Eye (tissue), 1 donor: Measurements from ENCODE around the gene HRH2.
"Not testable (repeated sequence)": the region's sequence is repeated elsewhere in the genome, so short reads cannot be mapped to it uniquely, and the experiment has no call there.

Source experiments
- DNase-seq: peaks from one replicate; pipeline ENCODE4 v3.0.0-alpha.2; 2015

The HRH2 gene, protein sequence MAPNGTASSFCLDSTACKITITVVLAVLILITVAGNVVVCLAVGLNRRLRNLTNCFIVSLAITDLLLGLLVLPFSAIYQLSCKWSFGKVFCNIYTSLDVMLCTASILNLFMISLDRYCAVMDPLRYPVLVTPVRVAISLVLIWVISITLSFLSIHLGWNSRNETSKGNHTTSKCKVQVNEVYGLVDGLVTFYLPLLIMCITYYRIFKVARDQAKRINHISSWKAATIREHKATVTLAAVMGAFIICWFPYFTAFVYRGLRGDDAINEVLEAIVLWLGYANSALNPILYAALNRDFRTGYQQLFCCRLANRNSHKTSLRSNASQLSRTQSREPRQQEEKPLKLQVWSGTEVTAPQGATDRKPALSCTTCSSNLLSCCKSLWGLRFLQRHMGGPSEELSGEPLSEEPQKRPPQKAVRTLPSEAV

DNA sequence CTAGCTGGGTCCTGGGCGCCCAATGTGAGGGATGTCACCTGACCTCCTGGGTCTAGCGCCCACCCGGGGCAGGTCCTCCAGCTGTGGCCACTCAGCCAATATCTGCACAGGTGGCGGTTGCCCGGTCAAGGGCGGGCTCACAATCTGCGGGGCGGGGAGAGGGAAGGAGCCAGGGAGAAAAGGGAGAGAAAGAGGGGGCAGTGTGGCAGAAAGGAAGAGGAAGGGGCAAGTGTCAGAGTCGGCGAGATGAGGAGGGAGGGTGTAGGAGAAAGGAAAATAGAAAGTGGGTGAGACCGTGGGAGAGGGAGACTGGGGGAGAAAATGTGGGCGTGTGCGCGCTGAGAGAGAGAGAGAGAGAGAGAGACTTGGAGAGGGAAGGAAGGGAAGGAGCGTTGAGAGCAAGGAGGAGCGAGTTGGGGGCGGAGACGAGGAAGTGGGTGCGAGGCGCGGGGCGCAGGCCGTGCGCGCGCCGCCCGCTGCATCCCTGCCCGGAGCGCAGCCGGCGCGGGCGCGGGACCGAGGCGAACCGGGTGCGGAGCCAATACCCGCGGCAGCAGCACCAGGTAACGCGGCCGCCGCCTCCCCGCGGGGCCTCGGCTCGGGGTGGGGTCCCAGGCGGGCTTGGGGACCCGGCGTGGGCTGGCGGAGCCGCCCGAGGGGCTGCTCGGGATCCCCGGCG, at the start of gene HRH2:
HRH2 (plus strand) TSS at position 479 of the 679 bp plus-strand sequence. CDS start 25,163 bp downstream, outside the sequence.
- peak; percentile 67 for DNase-seq

DNA sequence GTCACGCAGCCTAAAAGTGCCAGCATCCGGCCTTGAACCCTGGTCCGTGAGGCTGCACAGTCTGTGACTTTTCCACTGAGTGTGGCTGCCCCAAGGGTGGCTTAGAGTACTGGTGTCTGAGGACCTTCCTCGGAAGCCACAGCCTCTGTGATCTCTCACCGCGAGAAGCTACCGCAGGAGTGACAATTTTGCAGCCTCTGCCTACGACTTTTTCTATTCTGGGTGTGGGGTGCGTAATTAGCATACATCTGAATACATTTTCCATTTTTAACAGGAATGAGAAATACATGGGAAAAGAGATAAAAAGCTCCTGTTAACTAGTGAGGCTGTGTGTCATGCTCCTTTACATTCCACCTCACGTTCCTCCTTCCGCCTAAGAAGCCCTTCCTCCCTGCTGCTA, 48.3 kb upstream of the HRH2 start:
- DNase-seq = no peak

DNA sequence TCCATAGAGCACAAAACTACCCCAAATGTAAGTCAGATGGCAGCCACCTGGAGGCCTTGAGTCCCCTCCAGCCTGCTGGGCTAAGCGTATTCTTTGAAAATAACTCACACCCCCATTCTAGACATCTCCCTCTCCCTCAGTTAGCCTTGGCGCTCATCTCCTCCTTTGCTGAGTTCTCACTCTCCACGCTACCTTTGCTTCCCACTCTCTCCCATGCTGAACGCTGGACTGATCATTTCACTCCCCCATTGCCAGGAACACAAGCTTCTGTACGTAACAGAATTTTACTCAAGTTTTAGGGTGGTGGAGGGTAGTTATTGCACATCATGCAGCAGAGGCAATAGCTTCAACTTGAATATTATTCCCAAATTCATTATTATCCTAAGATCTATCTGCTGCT, 47.5 kb upstream of the HRH2 start:
- DNase-seq = no peak

DNA sequence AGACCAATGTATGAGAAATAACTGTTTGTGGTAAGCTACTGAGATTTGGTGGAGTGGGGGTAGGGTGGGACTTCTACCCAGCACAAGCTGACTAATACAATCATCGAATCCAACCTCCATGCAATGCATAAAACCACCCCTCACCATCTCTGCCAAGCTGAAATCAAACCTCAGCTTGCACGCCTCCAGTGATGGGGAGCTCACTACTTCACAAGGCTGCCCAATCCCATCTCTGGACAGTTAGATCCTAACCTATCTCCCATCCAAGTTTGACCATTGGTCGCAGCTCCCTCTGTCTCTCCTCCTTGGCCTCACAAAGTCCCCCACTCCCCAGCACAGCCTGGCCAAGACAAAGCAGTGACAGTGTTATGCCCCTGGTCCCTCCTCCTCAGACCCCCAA, 47.0 kb upstream of the HRH2 start:
- no peak for DNase-seq

DNA sequence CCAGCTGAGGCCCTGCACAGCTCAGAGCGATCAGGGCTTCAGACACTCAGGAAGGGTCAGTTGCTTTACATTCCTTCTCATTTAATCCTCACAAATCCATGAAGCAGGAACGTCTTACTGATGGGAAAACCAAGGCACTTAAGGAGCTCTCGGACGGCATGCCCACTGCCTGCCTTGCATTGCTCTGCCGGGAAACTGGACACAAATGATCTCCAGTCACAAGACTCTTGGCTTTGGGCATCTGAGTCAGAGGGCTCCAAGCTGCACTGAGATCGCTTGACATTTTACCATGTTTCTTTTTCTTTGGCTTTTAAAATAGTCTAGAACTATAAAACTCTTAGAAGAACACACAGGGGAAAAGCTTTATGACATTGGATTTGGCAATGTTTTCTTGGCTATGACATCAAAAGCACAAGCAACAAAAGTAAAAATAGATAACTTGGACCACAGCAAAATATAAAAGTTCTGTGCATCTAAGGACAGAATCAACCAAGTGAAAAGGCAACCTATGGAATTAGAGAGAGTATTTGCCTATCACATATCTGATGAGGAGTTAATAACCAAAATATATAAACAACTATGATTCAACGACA, 43.6 kb upstream of the HRH2 start:
- no peak for DNase-seq

DNA sequence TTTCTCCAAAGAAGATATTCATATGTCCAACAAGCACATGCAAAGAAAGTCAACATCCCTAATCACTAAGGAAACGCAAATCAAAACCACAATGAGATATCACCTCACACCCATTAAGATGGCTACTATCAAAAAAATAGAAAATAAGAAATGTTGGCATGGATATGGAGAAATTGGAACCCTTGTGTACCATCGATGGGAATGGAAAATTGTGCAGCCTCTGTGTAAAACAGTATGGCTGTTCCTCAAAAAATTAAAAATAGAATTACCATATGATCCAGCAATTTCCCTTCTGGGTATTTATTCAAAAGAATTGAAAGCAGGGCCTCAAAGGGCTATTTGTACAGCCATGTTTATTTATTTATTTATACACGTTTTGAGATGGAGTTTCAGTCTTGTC, 43.0 kb upstream of the HRH2 start:
- no peak for DNase-seq

DNA sequence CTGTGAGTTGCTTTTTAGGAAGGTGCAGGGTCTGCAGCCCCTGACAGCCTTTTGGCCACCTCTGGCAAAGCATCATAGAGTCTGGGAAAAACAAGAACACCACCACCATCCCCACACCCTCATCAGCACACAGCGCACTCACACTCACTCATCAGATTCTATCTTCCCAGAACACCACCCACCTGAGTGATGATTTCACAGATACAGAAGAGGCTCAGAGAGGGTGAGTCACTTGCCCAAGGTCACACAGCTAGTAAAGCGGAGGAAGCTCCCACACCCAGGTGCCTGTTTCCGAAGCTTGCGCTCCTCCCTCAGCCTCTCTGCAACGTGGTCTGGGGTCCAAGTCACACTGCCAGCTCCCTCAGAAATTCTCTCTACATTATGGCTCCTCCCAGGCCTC, 41.8 kb upstream of the HRH2 start:
- no peak for DNase-seq

DNA sequence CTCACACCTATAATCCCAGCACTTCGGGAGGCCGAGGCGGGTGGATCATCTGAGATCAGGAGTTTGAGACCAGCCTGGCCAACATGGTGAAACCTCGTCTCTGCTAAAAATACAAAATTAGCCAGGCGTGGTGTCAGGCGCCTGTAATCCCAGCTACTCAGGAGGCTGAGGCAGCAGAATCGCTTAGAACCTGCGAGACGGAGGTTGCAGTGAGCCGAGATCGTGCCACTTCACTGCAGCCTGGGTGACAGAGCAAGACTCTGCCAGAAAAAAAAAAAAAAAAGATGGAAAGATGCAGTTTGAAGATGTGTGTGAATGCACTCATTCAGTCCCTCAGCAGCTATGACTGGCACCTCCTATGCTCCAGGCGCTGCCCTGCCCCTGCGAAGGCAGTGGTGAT, 41.3 kb upstream of the HRH2 start:
- not testable (repeated sequence) for DNase-seq

DNA sequence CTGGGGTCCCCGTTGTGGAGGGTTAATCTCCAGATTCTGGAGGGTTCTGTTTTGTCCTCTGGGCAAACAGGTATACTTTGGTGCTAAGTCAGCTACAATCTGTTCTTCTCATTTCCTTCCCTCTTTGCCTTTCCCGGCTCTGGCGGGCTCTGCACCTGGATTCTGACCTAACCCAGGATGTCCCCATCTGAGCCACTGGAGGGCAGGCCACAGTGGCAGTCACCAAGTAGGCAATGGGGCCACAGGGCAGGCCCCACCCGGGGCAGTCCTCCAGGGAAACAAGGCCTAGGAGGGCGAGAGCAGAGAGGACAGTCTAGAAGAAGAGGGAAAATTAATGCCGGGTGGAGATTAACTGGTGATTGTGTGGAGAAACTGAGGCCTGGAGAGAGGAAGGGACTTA, 40.4 kb upstream of the HRH2 start:
- DNase-seq = no peak

DNA sequence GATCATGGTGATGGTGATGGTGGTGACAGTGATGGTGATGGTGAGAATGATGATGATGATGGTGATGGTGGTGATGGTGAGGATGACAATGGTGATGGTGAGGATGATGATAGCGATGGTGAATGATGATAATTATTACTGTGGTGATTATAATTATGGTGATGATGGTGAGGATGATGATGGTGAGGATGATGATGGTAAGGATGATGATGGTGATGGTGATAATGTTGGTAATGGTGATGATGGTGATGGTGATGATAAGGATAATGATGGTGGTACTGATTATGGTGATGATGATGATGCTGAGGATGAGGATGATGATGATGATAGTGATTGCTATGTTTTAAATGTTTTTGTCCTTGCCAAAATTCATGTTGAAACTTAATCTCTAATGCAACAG, 37.3 kb upstream of the HRH2 start:
- no peak for DNase-seq

DNA sequence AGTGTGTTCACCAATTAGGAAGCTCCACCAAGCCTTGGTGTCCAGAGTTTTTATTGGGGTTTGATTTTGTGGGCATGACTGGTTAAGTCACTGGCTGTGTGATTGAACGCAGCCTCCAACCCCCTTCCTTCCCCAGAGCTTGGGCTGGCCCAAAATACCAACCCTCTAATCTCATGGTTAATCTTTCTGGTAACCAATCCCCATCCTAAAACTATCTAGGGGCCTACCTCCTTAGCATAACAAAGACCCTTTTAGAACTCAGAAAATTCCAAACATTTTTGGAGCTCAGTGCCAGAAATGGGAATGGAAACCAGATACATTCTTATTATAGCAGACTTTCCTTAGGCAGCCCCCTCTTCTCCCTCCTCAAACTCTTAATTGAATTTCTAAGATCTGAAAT, 35.9 kb upstream of the HRH2 start:
- peak; percentile 32 for DNase-seq

DNA sequence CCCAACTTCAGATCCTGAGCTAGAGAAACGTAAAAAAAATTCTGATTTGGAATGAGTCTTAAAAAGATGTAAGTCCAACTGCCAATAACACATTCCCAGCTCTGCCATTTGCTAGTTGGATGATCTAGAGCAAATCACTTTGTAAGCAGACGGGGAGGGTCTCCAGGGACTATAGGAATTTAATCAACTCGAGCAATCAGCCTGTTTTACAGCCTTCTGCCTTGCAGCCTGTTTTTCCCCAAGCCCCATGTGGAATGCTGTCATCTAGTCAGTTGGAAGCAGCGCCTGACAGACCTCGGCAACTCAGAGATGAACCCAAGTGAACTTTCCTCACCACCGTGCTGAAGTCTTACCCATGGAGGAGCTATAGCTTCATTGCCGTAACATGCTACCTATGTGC, 34.8 kb upstream of the HRH2 start:
- peak; percentile 38 for DNase-seq

DNA sequence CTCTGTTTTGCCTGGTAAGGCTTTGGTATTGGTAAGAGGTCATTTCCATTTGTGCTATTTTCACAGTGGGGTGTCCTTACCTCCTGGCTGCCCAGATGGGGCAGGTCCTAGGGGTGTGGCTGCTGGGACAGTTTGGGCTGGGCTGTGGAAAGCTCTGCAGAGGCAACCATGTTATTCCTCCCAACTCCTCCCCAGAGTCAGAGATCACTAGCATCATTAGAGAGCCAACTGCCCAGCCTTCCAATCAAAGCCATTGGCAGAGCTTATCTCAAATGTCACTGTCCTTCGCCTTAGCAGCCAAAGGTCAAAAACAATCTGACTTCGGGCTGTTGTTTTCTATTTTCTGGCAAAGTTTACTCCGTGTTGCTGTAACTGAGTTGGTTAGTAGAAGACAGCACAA, 33.6 kb upstream of the HRH2 start:
- DNase-seq = no peak

DNA sequence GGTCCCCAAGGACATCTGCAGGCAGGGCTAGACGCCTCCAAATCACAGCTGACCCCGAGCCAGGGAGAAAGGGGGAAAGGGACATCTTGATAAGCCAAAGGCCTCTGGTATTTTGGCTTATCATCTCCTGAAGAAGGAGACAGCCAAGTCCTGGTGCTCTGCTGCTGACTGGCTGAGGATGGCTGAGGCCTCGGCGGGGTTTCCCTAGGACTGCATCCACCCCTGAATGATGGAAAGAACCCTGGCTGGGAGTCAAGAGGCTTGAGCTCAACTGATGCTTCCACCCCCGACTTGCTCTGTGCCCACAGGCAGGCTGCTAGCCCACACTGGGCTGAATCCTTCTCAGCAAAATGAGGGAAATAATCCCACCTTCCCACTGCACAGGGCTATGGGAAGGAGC, 30.9 kb upstream of the HRH2 start:
- DNase-seq = no peak

DNA sequence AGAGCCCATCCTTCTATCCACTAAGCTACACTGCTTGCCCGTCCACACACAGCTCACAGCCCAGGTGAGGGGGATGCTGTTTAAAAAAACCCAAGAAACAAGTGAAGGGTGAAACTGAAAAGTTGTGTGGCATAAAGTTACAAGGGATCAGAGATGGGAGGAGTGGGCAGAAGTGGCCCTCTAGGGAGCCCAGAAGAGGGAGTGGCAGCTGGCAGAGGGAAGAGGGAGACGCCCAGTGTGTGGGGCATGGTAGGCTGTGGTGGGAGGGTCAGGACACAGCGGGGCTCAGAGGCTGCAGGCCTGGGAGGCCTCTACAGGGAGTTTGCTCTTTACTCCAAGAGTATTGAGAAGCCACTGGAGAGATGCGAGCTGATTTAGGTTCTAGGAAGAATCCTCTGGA, 30.1 kb upstream of the HRH2 start:
- DNase-seq = no peak

DNA sequence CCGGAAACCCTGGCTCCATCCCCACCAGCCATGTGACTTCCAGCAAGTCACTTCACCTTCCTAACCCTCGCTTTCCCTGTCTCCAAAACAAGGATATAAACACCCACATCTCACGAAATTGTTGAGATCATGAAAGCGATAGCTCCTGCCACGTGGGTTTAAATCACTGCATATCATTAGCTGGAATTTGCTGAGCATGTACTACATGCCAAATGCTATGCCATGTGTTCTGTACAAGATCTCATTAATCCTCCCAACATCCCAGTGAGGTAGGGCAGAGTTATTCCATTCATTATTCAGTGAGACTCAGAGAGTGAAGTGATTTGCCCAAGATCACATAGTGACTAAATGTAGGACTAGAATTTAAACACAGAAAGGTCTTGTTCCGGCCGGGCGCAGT, 29.2 kb upstream of the HRH2 start:
- no peak for DNase-seq

DNA sequence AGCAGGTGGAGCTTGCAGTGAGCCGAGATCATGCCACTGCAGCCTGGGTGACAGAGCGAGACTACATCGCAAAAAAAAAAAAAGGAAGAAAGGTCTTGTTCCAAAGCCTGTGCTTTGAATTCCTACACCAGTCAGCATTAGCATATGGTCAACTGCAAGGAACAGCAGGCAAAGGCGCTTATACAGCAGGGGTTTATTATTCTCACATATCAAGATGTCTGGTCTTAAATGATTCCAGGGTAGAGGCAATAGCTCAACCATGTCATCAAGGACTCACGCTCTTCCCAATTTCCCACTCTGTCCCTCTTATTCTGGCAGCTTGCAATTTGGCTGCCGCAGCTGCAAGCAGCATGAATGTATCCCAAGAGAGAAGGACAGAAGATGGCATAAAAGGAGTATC, 28.6 kb upstream of the HRH2 start:
- no peak for DNase-seq

DNA sequence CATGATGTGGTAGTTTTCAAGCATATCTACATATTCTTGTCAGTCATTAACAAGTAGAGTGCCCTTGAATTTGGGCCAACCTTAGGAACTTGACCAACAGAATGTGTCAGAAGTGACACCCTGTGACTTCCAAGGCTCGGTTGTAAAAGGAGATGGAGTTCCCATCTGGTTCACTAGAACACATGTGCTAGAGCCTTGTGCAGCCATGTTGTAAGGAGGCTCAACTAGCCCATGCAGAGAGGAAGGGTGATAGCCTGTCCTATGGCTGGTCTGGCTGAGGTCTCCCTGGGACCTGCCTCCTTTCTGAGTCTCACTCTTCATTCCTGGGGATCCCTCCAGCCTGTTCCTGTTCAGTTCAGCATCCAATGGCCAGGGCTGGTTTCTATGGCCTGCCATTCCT, 28.1 kb upstream of the HRH2 start:
- DNase-seq = no peak

DNA sequence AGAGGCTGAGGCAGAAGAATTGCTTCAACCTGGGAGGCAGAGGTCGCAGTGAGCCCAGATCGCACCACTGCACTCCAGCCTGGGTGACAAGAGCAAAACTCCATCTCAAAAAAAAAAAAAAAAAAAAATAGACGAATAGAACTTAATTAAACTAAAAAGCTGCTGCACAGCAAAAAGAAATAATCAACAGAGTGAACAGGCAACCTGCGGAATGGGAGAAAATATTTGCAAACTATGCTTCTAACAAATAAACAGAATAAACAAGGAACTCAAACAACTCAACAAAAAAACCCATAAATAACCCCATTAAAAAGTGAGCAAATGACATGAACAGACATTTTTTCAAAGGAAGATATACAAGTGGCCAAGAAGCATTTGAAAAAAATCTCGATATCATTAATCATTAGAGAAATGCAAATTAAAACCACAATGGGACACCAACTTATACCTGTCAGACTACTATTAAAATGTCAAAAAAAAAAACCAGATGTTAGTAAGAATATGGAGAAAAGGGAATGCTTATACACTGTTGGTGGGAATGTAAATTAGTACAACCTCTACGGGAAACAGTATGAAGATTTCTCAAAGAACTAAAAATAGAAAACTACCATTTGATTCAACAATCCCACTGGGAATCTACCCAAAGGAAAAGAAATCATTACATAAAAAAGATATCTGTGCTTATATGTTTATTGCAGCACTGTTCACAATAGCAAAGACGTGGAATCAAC, 21.9 kb upstream of the HRH2 start:
- DNase-seq = no peak

DNA sequence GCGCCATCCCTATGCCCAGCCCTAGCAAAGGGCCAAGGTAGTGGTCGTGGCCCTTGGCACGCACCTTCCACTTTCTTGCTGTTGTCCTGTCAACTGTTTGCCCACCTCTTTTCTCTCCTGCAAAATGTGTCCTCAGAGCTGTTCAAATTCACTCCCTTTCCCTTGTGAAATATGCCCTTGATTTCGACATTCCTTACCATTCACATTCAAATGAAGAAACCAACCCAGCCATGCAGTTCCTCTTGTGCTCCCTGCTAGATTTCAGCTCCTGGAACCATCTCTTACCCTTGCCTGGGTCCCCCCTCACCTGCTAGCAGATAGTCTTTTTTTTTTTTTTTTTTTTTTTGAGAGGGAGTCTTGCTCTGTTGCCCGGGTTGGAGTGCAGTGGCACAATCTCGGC, 19.6 kb upstream of the HRH2 start:
- no peak for DNase-seq

DNA sequence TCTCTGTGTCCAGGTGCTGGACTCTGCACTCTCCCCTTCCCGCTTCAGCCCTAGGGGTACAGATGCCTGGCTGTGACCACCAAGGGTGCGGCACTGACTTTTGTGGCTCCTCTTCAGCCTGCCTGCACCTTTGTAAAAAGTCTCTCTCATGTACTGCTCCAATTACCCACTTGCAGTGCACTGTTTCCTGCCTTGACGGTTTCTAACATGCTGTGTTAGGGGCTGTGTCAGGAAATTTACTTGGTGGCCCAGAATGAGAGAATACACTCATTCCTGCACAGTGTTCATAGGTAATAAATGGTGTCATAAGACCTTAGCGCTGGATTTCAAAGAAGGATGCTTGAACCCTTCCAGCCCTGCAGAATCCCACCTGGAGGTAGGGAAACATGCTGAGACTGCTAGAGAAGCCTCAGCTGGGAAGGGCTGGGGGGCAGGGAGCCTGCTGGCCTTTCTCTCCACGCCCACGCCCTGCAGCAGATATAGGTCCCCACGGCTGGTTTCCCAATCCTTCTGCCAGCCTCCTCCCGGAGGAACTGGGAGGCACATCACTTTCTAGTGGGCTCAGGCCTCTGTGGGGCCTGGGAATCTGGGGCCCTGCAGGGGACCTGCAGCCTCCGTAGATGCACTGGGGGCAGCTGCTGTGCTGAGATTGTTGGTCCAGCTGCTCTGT, 17.6 kb upstream of the HRH2 start:
- no peak for DNase-seq

DNA sequence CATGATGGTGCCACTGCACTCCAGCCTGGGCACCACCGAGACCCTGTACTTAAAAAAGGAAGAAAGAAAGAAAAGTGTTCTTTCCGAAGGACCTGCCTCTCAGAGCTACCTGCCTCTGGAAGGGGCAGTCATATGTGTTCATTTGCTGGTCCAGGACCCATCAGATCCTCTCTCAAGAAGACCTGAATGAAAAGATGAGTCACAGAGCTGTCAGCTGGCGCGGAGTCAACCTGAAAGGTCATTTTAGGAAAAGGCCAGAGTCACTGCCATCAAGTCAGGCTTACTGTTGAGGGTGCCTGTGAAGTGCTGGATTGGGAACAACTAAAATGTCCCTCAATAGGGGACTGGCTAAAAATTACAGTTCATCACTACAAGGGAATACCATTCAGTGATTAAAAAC, 14.9 kb upstream of the HRH2 start:
- no peak for DNase-seq

DNA sequence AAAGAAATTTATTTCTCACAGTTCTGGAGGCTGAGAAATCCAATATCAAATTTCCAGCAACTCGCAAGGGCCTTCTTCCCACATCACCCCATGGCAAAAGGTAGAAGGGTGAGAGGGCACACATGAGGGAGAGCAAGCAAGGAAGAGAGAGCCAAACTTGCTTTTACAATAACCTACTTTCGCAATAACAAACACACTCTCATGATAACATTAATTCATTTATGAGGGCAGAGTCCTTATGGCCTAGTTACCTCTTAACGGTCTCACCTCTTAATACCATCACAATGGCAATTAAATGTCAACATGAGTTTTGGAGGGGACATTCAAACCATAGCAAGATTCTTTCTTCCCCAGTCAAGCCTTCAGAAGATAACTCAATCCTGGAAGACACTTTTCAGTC, 11.6 kb upstream of the HRH2 start:
- no peak for DNase-seq
